ENCODE data around the gene INPP5D.

DNA sequence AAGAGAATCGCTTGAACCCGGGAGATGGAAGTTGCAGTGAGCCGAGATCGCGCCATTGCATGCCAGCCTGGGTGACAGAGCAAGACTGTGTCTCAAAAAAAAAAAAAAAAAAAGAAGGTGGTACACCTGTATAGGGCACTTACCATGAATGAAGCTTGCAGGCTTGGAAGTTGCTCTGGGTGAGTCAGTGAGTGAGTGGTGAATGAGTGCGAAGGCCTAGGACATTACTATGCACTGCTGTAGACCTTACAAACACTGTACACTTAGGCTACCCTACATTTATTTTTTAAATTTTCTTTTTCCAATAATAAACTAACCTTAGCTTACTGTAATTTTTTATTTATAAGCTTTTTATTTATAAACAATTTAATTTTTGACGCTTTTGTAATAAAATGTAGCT lies 113.0 kb downstream of the INPP5D start:
- TF ChIP-seq, protein P1, sequence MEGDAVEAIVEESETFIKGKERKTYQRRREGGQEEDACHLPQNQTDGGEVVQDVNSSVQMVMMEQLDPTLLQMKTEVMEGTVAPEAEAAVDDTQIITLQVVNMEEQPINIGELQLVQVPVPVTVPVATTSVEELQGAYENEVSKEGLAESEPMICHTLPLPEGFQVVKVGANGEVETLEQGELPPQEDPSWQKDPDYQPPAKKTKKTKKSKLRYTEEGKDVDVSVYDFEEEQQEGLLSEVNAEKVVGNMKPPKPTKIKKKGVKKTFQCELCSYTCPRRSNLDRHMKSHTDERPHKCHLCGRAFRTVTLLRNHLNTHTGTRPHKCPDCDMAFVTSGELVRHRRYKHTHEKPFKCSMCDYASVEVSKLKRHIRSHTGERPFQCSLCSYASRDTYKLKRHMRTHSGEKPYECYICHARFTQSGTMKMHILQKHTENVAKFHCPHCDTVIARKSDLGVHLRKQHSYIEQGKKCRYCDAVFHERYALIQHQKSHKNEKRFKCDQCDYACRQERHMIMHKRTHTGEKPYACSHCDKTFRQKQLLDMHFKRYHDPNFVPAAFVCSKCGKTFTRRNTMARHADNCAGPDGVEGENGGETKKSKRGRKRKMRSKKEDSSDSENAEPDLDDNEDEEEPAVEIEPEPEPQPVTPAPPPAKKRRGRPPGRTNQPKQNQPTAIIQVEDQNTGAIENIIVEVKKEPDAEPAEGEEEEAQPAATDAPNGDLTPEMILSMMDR (IDR thresholded peaks at IDR 0.05), result no peak
- no peak for TF ChIP-seq POLR2A (IDR thresholded peaks at IDR 0.05)
